Neural progenitor cell (in vitro differentiated cells): Measurements from ENCODE around the gene SNX22.

Experiments
- EZH2 ChIP-seq: fragments of 200-600 bp; sonication (generic); IDR thresholded peaks from 2 replicates; pipeline ENCODE4 v1.6.1; 2017; ENCODE audit warnings: antibody characterized with exemption, mild to moderate bottlenecking, moderate library complexity
- TF ChIP-seq, protein P1 (sequence below): fragments of 200-600 bp; sonication (generic); IDR thresholded peaks from 2 replicates; pipeline ENCODE4 v1.5.1; 2017; ENCODE audit warnings: antibody characterized with exemption, mild to moderate bottlenecking

DNA sequence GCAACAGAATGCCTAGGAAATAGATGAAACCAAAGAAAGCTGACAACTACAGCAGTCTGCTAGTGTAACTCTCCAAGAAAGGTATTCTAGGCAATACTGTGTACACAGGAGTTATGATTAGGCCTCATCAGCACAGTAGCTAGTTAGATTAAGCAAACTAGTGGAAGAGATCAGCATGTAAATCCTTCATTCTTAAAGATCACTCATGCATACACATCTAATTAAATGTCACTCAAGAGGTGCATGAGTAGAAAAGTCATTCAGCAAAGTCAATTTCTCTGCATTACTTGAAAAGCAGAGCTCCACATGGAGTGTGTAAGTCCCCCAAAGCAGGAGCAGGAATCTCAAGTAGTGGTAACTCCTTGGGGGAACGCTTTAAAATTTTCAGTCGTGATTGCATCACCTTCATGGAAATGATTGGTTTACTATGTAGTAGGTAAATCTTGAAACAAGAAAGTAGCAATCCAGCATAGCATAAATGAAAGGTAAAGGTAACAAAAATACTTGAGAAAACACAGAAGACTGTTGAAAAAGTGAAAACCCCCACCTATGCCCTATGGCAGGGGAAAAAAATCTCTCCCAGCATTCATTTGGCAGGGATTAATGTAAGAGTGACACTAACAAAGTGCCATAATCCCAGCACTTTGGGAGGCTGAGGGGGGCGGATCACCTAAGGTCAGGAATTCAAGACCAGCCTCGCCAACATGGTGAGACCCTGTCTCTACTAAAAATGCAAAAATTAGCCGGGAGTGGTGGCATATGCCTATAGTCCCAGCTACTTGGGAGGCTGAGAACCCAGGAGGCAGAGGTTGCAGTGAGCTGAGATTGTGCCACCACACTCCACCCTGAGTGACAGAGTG is 40.7 kb downstream of the SNX22 start:
- TF ChIP-seq, protein P1, sequence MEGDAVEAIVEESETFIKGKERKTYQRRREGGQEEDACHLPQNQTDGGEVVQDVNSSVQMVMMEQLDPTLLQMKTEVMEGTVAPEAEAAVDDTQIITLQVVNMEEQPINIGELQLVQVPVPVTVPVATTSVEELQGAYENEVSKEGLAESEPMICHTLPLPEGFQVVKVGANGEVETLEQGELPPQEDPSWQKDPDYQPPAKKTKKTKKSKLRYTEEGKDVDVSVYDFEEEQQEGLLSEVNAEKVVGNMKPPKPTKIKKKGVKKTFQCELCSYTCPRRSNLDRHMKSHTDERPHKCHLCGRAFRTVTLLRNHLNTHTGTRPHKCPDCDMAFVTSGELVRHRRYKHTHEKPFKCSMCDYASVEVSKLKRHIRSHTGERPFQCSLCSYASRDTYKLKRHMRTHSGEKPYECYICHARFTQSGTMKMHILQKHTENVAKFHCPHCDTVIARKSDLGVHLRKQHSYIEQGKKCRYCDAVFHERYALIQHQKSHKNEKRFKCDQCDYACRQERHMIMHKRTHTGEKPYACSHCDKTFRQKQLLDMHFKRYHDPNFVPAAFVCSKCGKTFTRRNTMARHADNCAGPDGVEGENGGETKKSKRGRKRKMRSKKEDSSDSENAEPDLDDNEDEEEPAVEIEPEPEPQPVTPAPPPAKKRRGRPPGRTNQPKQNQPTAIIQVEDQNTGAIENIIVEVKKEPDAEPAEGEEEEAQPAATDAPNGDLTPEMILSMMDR, result no peak
- TF ChIP-seq EZH2, result no peak
